DOHH2 (cell line): ENCODE results near the gene CACHD1.

Experiments used
- EZH2phosphoT487 ChIP-seq: fragments of 200-600 bp; sonication (generic); IDR thresholded peaks from 2 replicates; pipeline ENCODE4 v1.6.1; 2017; ENCODE audit warnings: borderline replicate concordance, mild to moderate bottlenecking, antibody characterized with exemption, low read length, moderate library complexity, mixed read lengths
- TF ChIP-seq, protein P1 (sequence below): fragments of 200-600 bp; sonication (generic); IDR thresholded peaks from one replicate; pipeline ENCODE4 v1.5.1; 2014; ENCODE audit warnings: antibody characterized with exemption, mild to moderate bottlenecking, low read depth, low read length; ENCODE audit not compliant: poor library complexity, severe bottlenecking

DNA sequence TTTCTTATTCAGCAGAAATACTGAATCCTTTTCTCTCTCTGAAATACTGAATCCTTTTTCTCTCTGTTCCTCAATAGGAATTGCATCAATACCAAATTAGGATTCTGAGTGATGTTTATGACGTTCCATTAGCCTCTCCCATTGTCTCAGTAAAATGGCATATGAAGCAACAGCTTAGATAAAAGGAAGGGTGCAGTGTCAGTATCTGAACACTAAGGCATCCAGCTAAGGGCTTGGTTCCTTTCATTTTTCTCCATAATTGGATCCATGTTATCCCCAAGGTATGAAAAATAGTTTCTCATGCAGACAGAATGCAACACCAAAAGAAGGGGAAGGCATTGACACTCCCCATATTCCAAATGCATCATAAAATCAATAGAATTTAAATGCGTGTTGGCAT, 213.5 kb downstream of the CACHD1 start:
- TF ChIP-seq, protein P1, sequence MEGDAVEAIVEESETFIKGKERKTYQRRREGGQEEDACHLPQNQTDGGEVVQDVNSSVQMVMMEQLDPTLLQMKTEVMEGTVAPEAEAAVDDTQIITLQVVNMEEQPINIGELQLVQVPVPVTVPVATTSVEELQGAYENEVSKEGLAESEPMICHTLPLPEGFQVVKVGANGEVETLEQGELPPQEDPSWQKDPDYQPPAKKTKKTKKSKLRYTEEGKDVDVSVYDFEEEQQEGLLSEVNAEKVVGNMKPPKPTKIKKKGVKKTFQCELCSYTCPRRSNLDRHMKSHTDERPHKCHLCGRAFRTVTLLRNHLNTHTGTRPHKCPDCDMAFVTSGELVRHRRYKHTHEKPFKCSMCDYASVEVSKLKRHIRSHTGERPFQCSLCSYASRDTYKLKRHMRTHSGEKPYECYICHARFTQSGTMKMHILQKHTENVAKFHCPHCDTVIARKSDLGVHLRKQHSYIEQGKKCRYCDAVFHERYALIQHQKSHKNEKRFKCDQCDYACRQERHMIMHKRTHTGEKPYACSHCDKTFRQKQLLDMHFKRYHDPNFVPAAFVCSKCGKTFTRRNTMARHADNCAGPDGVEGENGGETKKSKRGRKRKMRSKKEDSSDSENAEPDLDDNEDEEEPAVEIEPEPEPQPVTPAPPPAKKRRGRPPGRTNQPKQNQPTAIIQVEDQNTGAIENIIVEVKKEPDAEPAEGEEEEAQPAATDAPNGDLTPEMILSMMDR = no peak
- no peak for TF ChIP-seq EZH2phosphoT487
